ENCODE data around the gene RNF213.

DNA sequence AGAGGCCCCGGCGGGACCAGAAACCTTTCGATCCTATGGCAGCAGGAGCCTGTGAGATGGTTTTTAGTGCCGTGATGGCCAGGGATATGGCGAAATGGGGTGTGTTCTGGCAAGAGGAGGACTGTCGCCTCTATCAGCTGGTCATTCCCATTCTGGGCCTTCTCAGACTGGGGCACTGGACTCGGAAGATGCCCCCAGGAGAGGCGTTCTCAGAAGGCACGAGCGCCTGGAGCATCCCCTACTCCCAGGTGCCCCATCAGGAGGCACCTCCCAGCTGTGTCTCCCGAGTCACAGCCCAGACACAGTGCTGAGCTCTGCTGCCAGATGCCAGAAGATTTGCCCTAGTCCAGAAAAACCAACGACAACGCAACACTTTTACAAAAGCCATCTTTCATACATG lies 99.7 kb downstream of the RNF213 start:
- TF ChIP-seq SRF (IDR thresholded peaks at IDR 0.05; ENCODE audit: low read depth) (no peak), EZH2 (IDR thresholded peaks at IDR 0.05) (no peak)
